ENCODE results near the gene CYTIP.

CYTIP gene

DNA sequence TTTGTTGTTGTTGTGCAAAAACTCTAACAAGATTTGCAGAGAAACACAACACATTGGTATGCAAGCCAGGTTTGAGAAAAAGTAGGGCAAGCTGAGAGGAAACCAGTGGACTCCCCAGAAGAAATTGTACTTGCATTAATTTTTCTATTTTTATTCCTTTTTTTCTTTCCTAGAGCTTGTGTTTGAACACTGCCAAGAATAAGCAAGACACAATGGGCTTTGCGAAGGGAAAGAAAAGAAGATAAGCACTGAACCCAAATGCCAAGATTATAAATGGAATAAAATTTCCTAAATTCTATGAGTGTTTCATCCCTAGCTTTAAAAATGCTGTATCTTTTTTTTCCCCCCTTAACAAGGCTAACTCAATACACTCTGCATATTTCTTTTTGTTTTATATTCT, 17.0 kb upstream of the CYTIP start:
- no peak for FAIRE-seq

DNA sequence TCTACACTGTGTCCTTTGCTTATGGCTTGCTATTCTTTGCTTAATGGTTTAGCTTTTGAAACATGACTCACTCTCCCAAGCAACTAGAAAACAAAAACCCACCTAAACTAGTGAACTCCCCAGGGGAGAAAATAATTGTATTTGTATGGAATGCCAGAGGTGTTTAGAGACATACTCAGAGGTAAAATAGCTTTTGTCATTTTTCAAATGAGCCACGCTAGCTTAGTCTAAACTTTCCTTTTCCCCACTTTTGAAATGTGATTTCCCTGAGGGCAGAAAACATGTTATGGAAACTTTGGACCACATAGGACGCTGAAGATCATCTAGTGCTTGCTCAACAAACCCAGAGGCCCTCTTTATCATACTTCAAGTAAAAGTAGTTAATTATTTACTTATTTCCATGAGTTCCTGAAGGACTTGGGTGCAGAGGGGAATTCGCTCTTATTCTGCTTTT, 16.5 kb upstream of the CYTIP start:
- no peak for FAIRE-seq

DNA sequence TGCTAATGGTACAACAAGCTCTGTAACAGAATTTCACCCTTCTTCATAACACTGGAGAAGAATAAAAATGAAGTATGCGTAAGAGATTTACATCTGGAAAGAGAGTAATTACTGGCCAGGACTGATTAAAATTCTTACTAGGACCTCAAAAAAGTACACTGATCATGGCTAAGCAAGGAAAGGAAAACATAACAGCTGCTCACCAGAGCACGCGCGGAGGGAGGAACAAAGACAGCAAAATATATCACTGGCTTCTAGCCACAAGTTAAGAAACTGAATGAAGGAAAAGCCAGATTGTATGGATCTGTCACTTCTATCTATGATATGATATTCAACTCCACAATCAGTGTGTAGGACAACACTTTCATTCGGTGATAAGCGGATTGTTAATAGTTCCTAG, 15.6 kb upstream of the CYTIP start:
- no peak for FAIRE-seq

DNA sequence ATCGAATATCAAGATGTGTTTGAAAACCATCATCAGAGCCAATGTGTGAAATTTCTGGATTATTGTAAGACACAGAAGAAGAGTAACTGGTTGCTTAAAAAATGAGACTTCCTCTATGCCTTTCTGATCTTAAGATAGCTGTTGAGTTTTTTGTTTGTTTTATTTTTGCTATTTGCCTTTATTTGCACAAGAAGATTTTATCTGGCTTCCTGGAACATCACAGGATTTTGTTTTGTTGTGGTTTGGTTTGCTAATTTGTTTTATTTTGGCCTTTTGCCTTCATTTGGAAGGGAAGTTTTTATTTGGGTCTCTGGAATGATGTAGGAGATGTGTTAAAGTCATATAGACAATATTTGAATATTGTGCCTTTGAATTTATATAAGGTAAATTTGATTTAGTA, 3.9 kb upstream of the CYTIP start:
- FAIRE-seq: no peak

DNA sequence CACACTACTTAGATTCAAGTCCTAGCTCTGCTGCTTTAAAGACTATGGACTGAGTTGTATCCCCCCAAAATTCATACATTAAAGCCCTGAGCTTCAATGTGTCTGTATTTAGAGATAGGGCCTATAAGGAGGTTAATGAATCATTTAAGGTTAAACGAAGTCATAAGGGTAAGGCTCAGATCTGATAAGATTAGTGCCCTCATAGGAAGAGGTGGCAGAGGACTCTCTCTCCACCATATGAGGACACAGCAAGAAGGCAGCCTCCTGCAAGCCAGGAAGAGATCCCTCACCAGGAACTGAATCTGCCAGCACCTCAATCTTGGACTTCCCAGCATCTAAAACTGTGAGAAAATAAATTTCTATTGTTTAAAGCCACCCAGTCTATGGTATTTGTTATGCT, 3.1 kb upstream of the CYTIP start:
- no peak for FAIRE-seq

DNA sequence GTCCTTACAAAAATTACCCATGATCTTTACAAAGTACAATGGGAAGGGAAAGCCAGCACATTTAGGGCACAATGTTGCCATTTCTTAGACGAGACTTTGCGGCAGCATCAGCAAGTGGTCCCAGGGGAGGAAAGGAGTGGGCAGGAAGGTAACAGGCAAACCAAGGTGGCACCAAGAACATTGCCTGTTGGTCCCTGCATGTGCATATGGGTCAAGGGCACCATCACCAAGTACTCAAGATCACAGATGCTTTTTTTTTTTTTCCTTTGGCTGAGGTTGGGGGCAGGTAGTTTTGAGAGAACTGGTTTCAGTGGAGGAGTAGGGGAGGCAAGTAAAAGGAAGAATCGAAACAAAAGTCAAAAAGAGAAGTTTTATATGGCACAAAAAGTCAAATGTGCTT, 752 bp upstream of the CYTIP start:
- FAIRE-seq: no peak

DNA sequence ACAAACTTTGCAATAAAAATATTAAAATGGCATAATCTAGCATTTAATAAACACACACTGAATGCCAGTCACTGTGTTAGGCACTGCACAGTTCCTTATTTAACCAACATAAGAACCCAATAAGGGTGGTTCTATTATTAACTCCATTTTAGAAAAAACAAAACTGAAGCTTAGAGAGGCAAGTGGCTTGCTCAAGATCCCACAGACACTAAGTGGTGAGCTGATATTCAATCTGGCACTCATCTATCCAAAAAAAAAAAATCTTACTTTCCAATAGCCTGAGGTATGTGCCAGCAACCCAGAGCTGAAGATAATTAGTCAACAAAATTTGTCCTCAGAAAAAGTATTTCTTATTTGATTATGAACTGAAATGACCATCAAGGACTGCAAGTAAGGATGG, 799 bp downstream of the CYTIP start:
- no peak for FAIRE-seq

DNA sequence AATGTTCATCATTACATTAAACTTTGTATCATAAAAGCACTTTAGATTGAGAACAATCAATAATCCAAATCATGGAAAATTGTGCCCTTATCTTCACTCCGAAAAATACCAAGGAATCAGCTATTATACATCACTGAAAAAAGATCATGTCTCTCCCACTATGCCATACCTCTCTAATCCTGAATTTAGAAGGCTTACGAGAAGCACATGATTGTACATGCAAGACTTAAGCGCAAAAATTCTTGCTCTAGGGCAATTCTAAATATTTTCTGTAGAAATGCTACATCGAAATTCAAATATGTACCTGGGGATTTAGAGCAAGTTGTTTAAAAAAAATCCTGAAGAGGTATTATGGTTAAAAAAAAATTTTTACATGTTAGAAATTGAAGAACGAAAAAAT, 1.3 kb downstream of the CYTIP start:
- FAIRE-seq: no peak

DNA sequence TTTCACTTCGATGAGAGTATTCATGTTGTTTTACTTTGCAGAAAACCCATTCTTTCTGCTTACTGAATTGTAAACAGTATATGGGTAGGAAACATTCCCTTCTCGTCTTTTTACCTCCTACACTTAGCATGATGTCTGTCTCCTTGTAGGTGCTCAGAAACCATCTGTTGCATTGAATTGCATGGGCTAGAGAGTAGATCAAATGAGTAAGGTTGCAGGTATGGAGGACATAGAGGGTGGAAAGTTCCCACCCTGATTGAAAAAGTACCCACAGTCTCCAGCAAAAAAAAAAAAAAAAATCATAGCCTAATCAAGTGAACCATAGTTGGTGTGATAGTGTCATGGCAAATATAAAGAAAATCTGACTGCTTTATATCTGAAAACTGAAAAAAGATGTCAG, 1.7 kb downstream of the CYTIP start:
- FAIRE-seq: no peak

DNA sequence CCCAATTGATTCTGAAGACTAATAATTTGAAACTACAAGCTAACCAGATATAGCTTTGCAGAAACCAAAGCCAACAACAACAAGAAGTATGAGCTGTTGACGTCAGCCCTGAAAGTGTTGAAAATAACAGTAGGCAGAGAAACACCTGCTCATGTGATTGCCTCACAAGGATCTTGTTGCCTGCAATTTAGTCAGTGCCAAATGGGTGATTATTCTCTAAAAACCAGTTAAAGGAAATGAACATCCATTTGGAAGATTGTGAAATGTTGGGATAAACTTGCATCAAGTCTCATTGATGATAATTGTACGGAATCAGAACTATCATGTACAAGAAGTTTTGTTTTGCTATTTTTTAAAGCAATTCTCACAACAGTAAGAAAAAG, 2.8 kb downstream of the CYTIP start:
- no peak for FAIRE-seq

DNA sequence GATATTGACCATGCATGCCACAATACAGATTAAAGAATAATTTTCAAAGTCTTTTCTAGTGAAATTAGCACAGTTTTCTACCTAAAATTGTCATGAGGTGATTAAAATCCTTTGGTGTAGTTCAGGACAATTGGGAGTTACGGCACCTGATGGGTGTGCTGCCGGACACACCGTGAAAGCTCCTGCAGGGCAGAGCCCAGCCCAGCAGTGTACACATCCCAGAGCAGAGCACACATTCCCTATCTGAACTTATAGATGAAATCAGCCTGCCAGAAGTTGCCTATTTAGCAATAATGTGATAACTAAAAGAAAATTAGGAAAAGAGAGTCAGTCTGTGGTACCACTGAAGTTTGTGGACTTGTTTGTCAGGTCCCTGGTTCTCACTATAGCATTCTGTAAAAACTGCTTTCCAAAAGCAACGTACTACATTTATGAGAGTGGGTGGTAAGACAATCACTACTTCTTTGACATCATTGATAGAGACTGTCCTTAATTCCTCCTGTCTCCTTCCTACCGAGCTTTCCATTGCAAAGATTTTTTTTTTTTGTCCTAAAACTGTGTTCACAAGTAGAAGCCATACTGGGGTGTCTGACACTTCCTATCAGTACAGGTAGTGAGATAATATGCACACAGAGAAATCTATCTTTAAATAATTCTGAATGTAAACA, 3.4 kb downstream of the CYTIP start:
- FAIRE-seq: no peak

DNA sequence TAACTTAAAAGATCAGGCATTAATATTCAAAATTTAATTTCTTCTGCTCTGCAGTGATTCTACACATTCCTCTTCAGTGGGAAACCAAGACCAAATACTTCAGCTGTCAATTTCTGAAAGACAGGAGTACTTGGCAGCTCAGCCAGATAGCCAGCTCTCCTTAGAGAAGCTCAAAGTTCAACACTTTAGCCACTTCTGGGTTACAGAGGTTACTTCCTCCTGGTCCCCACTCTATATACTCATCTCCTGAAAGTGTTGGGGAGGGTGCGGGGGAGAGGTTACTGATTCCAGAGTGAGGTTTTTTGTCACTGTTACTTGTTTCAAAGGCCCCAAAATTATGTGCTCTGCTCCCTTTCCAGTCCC, 4.1 kb downstream of the CYTIP start:
- no peak for FAIRE-seq

DNA sequence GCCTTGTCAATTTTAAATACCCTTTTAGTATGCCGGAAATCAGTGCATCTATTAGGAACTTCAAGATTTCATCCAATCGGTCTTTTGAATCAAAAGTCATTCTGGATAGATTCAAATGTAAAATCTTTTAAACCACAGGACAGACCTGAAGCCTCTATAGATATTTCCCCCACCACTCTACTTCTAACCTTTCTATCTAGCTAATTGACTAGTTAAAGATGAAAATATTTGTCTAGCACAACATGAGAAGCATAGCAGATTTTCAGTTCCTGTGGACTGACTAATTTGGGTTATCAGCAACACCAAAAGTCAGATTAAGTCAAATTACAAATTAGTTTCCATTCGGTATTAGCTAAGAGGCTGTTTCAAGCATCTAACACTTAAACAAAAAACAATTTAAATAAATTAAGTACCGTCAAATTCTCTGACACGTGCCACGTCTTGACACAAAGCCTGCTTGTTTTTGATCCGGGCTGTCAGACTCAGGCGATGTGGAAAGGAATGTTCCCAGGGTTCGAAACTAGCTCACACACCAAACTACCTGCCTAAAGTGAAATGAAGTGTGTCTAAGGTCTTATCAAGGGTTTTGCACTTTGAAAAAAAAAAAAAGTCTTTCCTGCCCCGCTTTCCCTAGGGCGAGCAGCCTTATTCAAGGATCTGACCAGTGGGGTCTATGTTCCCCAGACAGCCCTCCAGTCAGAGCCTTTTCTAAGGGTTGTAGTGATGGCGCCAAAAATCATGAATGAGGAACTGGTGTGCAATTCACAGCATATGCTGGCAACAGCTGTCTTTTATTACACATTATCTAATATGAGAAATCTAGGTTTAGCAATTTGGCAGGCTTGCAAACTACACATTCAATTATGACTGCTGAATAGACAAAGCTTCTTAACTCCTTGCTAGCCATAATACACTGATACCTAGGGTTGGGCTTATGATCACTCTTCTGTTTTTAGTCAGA, 4.7 kb downstream of the CYTIP start:
- FAIRE-seq: no peak

DNA sequence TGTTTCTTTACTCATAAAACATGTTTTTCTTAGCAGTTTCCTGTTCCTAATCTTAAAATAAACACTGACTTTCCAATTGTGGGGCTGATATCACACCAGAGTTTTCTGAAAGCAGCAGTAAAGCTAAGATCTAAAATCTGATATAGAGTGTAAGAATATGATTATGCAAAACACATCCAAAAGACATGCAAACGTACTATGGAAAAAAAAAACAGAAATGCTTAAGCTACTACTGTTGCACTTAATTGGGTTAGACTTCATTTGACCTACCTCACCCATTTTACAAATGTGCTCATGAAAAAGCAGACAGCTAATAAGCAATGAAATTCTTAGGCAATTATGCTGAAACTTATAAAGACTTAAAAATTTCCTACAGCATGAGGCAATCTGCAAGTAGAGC, 10.5 kb downstream of the CYTIP start:
- FAIRE-seq: no peak

DNA sequence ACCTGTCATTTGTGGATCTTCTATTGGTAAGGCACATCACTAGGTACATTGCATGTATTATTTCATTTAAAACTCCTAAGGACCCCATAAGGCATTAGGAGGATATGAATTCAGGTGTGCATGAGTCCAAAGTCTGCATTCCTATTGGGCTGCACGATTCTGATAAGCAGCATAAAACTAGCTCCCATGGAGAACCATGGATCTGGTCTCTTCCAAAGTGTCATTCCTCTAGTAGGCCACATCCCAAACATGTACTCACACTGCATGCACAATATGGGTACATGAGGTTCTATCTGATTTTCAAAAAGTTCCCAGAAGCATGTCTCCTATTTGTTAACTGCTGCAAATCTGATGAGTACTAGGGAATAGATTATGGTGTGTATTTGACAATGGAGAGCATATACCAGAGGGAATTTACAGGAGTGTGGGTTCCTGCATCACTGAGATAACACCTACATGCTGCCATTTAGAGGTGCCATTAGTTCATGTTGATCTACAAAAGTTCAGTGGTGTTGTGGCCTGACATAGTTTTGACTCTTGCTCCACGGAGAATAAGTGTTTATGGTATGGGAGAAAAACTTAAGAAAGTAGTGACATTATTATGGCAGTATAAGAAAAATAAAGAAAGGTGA, 11.3 kb downstream of the CYTIP start:
- no peak for FAIRE-seq

DNA sequence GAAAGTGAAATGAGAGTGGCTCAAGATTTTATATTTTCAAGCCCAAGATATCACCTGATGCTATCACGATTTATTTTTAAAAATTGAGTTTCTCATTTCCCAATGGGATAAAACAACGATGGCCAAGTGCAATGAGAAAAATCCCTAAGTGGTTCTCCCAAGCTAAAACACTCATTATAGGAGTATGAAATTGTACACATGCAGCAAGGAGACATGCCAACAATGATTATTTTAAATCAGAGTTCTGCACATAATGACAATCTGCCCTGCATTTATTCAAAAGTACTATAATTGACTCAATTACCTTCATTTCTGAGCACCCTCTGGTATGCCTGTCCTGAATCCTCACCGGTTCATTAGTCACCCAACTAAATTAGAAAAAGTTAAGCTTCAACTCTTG, 12.7 kb downstream of the CYTIP start:
- FAIRE-seq: no peak

DNA sequence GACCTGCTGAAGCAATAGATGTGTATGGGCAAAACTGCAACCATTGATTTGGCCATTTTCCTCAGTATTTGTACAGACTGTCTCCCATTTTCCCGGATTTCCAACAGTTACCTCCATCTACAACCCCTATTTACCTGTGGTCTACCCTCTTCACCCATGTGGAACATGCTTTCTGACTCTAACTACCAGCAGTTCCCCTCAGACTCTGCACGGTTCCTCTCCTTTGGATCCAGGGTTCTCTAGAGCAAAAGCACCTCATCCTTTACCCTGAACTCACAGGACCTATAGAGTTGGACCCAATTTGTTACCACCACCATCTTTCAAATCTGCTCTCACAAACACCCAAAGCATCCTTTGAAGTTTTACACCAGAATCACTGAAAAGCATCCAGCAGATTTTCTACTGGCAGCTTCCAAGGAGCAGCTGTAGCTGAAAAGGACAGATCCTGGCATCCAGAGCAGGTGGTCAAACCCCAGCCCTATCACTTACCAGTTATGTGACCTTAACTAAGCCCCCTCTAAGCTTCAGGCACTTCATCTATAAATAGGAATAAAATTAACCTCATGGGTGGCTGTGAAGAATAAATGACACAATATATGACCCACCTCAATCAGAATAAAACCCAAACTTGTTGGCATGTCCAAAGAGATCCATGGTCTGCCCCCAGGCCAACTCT, 15.3 kb downstream of the CYTIP start:
- no peak for FAIRE-seq

DNA sequence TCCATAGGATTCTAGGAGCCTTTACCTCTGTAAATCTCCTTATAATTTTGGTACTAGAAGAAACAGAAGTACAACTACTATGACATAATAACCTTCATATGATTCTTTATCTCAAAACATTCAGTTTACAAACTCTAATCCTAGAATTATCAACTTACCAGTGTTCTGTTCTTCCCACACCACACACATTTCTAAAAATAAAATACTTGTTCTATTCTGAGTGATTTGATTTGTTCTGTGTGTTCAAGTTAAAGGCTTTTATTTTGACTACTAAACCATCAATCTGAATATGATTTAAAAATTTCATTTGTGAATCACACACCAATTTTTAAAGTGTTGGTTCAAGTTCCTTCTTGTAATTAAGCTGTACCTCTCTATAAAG, 16.0 kb downstream of the CYTIP start:
- FAIRE-seq: no peak

DNA sequence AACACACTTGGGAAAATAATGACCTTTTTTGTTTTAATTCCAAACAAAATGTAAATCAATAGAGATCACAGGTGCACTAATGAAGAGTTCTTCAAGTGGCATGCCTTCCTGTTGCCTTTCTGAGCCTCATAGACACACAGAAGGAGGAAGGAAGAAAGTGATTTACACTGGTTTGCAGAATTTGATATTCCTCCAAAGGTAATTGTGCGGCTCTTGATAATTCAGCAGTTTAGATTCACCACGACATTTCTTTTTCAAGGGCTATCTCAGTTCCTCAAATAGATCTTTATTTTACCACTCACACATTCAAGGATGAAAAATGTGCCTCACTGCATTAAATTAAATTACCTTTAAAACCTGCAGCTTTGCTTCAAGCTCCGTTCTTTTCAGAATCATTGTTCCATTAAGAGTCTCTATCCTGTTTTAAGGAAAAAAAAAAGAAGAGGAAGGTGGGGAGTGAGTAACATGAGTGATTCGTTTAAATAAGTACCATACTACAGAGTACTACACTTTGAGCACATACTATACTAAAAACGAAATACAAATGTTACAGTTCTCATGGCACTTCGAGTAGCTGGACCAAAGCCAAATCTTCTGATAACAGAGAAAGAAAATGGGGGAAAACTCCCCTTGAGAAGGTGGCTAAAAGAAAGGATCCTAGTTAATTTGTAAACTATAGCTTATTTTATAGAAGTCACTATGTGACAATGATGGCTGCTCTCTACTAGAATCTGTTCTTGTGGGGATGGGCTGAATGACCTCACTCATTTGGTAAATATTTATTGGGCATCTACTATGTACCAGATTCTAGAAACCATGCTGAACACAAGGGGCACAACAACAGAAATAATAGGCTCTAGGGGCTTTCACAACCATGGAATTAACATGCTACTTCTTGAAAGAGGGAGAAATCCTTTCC, 16.6 kb downstream of the CYTIP start:
- FAIRE-seq: no peak

DNA sequence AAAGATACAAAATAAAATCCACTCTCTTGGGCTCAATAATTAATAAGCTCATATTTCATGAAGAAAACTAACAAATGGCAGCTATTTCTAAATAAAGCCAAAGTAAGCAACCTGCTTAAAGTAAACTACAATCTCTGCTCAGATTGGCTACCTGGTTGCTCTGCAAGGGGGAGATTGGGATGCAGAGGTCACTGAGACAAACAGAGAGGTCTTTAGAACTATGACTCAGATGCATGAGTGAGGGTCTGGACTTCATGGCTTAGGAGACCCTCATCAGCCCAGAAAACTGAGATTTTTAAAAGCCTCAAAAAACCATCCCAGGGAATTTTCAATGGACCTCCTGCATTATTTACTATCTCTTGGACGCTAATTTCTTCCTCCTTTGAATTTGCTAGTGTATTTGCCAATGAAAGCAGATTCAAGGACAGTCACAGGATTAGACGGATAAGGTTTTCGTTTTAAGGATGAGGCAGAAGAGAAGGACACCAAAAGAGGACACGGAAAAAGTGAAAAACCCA, 17.4 kb downstream of the CYTIP start:
- no peak for FAIRE-seq

DNA sequence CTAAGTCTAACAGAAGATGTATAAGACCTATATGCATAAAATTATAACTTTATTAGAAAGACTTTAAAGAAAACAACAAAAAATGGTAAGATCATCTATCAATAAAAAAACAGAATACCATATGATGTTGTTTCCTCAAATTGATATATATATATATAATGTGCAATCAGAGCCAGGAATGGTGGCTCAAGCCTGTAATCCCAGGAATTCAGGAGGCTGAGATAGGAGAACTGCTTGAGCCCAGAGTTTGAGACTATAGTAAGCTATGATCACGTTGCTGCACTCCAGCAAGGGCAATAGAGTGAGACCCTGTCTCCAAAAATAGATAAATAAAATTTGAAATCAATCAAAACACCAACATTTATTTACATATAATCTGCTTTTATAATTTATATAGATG, 19.5 kb downstream of the CYTIP start:
- FAIRE-seq: peak; percentile 18

DNA sequence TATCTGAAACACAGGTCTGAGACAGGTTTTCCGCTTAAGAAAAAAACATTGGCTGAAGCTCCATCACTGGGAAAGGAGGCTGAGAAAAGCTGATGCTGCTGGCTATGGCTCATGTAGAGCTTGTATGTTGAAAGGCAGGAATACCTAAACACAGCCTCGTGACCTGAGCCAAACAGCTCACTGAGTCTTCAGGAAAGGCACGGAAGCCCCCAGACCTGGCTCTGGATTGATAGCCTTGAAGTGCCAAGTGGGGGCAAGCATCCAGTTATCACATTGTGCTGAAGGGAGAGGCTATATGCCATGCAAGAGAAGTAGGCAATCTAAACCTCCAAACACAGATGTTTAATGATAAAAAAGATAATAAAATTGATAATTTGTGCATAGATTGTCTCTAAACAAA, 21.9 kb downstream of the CYTIP start:
- no peak for FAIRE-seq
